Heart right ventricle (tissue), 16 donors: ENCODE data around the gene NPM3. TPM values are rescaled to one million over a fixed set of nuclear protein-coding genes. Genes with fewer than 3 reads are reported as not detected.

Source experiments
- ATAC-seq, 8 donors: fragments of 200-7000 bp; cut with Tn5 transposase; one replicate each; pipeline ENCODE4 v1.9.1; 2020; ENCODE audit warnings: mild to moderate bottlenecking in 8 of 8, moderate library complexity in 8 of 8, moderate number of reproducible peaks in 1 of 8
- DNase-seq, 2 donors: peaks; one replicate each; pipeline ENCODE4 v3.0.0-alpha.2; 2020
- H3K27ac ChIP-seq, 10 donors: fragments of 200-600 bp; sonication (generic) in 2 of 10; one replicate each; pipeline versions ENCODE4 v1.5.0 to v1.8.0; 2020 to 2022; ENCODE audit warnings: mild to moderate bottlenecking in 3 of 10
- H3K27me3 ChIP-seq, 7 donors: fragments of 200-600 bp; one replicate each; pipeline ENCODE4 v1.8.0; 2021 to 2022; ENCODE audit warnings: mild to moderate bottlenecking in 2 of 7
- H3K36me3 ChIP-seq, 9 donors: fragments of 200-600 bp; sonication (generic) in 1 of 9; one replicate each; pipeline versions ENCODE4 v1.5.0 to v1.8.0; 2020 to 2022; ENCODE audit warnings: mild to moderate bottlenecking in 2 of 9
- H3K4me1 ChIP-seq, 9 donors: fragments of 200-600 bp; sonication (generic) in 1 of 9; one replicate each; pipeline versions ENCODE4 v1.5.0 to v1.8.0; 2020 to 2022; ENCODE audit warnings: mild to moderate bottlenecking in 4 of 9
- H3K4me3 ChIP-seq, 10 donors: fragments of 200-600 bp; sonication (generic) in 2 of 10; one replicate each; pipeline versions ENCODE4 v1.5.0 to v1.8.0; 2020 to 2022; ENCODE audit warnings: mild to moderate bottlenecking in 7 of 10, moderate library complexity in 2 of 10
- H3K9me3 ChIP-seq, 11 donors: fragments of 200-600 bp in 10 of 11; sonication (generic) in 2 of 11; one replicate each; pipeline versions ENCODE4 v1.5.0 to v1.8.0; 2013 to 2022; ENCODE audit warnings: mild to moderate bottlenecking in 2 of 11, control low read depth in 1 of 11, moderate library complexity in 1 of 11
- CTCF ChIP-seq, 9 donors: fragments of 200-600 bp; sonication (generic) in 2 of 9; IDR thresholded peaks; one replicate each; pipeline versions ENCODE4 v1.5.0 to v1.8.0; 2021 to 2022; ENCODE audit warnings: antibody characterized with exemption in 9 of 9, mild to moderate bottlenecking in 5 of 9, moderate library complexity in 1 of 9
- WGBS, 2 donors: extraction: QIAGEN DNeasy Blood & Tissue Kit; methylation state at CpG; one replicate each; pipeline ENCODE4 v1.1.7; 2013; ENCODE audit warnings: inconsistent platforms in 1 of 2; 5-methylcytosine and 5-hydroxymethylcytosine counted together
- intact Hi-C, 10 donors: fragments of 100-400 bp; cut with DNase I; formaldehyde crosslinking; loops; one replicate each; pipeline versions ENCODE4 v1.11.1 to v1.14.2; 2022
- polyA plus RNA-seq, 2 donors: library from polyadenylated mRNA; stranded (reverse); fragments of 200-250 nt; gene quantifications; one replicate each; pipeline ENCODE4 v1.2.3, GENCODE V29; 2013
- total RNA-seq, 10 donors: library from RNA; stranded (reverse); fragmentation: NEBNext Ultra II Directional in 3 of 10; extraction: Animal tissue kit (Norgen Biotek cat#: 25700) in 3 of 10; gene quantifications; one replicate each; pipeline versions ENCODE4 v1.2.1 to v1.2.4, GENCODE V29; 2021 to 2023
- donor health status: Arrhythmogenic right ventricular cardiomyopathy.
- donor health status: ischemic (EF 13 %, LVEDD 7.1; RV severe dilation, severe dysfunction).
- donor health status: healthy with polysubstance abuse.
- donor health status: DM: no; HTN: yes; CAD: no.
- donor health status: DM: no; HTN: no; CAD: no.
- donor health status: ischemic (EF 25% LVEDD 6.9; RV normal size, moderate dysfunction).
- donor health status: ischemic (EF 25% LVEDD 5.7; RV mildly dilated, moderate dysfunction).
- donor health status: healthy.
- donor health status: DM: yes; HTN: yes; CAD: no.
- donor health status: Ischemic cardiomyopathy.
- donor health status: ischemic (EF 35%, LVEDD 5.7; RV mildly dilated, moderate dysfunction).
- donor health status: nonischemic (EF 11% LVEDD 7.7; RV severe dilation, severe dysfunction).
- donor health status: DM: yes; HTN: yes; CAD: no.
- donor health status: PGD.
- donor health status: ischemic (EF 29% LVEDD 5.4; RV normal size, mild dysfunction).
- donor health status: nonischemic (EF 23%, LVEDD 6.1; RV moderate dilation, normal function).

The NPM3 gene
- total and polyA plus RNA-seq, 12 donors, result 4.9 to 23.3 (median 7.0) TPM

DNA sequence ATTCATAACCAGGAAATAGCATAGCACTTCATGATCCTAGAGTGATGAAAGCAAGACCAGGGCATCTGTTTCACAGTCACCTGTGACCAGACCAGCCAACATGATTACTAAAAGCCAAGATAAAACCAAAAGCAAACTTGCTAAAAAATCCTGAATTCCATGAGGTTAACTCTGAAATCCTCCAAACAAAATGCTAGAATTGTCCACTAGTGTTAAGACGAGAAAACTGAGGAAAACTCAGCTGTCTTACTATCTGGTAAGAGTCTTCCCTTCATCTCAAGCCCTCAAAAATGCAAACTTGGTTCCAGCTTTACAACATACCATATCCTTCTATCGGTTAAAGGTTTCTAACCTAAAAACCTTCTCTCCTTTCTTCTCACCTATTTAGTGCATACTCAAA, 1.3 kb upstream of the NPM3 start:
- no peak overlapping the region for H3K27ac ChIP-seq
- peaks cover 0 to 8% (median 0%) of the 10 kb centered on the region in 7 donors for H3K27me3 ChIP-seq
- no peak overlapping the region for H3K4me3 ChIP-seq
- ATAC-seq (no peak), DNase-seq (no peak)
- H3K4me1 ChIP-seq, result peaks cover 3 to 54% (median 32%) of the 10 kb centered on the region in 9 donors
- no peaks in the 10 kb centered on the region for H3K9me3 ChIP-seq
- H3K36me3 ChIP-seq, result peaks cover 0 to 60% (median 47%) of the 10 kb centered on the region in 9 donors
- intact Hi-C loops, result loop anchor here in 4 of 10 donors (5.0 kb wide), 4 partner anchors 33 to 572 kb away; partner anchors contain the start of gene OGA (in 1 of the 4)
- WGBS, 2 donors, result 80 to 90% methylated on average over 2 of the region's 2 CpGs
- no peak for TF ChIP-seq CTCF (IDR thresholded peaks at IDR 0.05)

GRCh38 chr10:101783736-101784118, 481 bp upstream of the NPM3 start:
- Histone ChIP-seq H3K27ac (peak overlapping the region in 8 of 10 donors; percentile 34 to 75 (median 41)), H3K36me3 (peaks cover 0 to 52% (median 39%) of the 10 kb centered on the region in 9 donors), H3K9me3 (no peaks in the 10 kb centered on the region), H3K4me3 (peak overlapping the region; percentile 19 to 82 (median 71)), H3K4me1 (peaks cover 9 to 62% (median 40%) of the 10 kb centered on the region in 9 donors), H3K27me3 (peaks cover 0 to 16% (median 2%) of the 10 kb centered on the region in 7 donors)
- DNase-seq (no peak), ATAC-seq (no peak)
- TF ChIP-seq CTCF (IDR thresholded peaks at IDR 0.05), result no peak
- 59 to 65% methylated on average over 10 of the region's 10 CpGs for WGBS, 2 donors
- intact Hi-C loops, result loop anchor here in 5 of 10 donors (2.0 to 5.0 kb wide), 6 partner anchors 34 to 571 kb away; partner anchors contain the start of gene OGA (in 1 of the 5)

DNA sequence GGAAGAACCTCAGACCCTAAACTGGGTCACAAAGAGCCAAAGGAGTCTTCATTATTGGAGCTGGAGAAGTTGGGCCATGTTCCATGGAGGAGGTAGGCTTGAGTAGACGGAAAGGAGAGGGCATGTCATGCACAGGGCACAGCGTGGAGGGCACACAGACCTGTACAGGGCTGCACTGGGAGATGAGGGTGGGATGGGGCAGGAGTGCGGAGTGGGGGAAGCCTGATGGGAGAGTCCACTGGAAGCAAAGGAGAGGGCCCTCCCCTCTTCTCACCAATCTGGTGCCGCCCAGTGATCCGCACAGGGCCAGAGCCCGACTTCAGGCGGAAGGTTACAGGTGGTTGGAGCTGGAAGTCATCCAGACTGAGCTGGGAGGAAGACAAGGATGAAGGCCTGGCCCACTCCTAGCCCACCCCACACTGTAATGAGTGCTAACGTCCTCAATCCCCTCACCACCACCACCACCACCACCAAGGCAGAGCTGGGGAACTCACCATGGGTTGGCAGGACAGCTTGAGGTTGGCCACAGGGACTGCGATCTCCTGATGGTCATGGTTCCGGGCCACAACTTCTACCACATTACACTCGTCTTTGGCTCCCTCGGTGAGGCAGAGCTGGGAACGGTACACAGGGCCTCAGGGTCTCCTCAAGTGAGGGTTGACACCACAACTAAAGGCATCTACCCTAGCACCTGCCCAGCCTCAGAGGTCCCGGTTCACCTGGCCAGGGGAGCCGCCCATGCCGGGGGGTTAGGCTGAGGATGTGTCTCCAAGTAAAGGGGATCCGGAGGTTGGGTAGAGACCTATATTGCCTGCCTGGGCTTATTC, 1.0 kb downstream of the NPM3 start:
- peaks cover 0 to 36% (median 31%) of the 10 kb centered on the region in 9 donors for H3K36me3 ChIP-seq
- 60 to 61% methylated on average over 16 to 17 of the region's 17 CpGs for WGBS, 2 donors
- DNase-seq (no peak), ATAC-seq (peak in 1 of 8 donors; percentile 8)
- H3K27ac ChIP-seq, result peak overlapping the region in 2 of 10 donors; percentile 60 to 75
- peak overlapping the region; percentile 19 to 82 (median 71) for H3K4me3 ChIP-seq
- intact Hi-C loops, result loop anchor here in 8 of 10 donors (2.0 to 5.0 kb wide), 6 partner anchors 35 to 570 kb away; partner anchors contain the start of gene OGA (in 1 of the 8)
- H3K4me1 ChIP-seq, result peaks cover 11 to 66% (median 44%) of the 10 kb centered on the region in 9 donors
- no peak for TF ChIP-seq CTCF (IDR thresholded peaks at IDR 0.05)
- H3K27me3 ChIP-seq, result peaks cover 0 to 32% (median 16%) of the 10 kb centered on the region in 7 donors
- no peaks in the 10 kb centered on the region for H3K9me3 ChIP-seq

DNA sequence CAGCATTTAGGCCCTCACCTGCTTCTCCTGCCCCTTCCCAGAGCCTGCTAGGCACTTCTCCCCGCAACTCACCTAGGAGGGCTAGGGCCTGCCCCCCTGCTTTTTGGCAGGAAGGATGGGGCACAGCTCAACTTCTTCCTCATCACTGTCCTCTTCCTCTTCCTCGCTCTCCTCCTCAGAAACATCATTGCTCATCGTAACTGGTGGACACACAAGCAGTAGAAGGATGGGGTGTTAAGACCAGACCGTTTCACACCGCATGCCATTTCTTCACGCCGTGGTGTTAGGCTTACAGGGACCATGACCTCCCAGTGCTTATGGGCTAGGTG, 1.6 kb downstream of the NPM3 start:
- H3K36me3 ChIP-seq, result peaks cover 0 to 31% (median 25%) of the 10 kb centered on the region in 9 donors
- H3K9me3 ChIP-seq, result no peaks in the 10 kb centered on the region
- no peak overlapping the region for H3K4me3 ChIP-seq
- H3K27me3 ChIP-seq, result peaks cover 0 to 37% (median 20%) of the 10 kb centered on the region in 7 donors
- WGBS, 2 donors, result 75 to 79% methylated on average over 7 of the region's 7 CpGs
- ATAC-seq (no peak), DNase-seq (no peak)
- TF ChIP-seq CTCF (IDR thresholded peaks at IDR 0.05), result no peak
- peaks cover 11 to 66% (median 44%) of the 10 kb centered on the region in 9 donors for H3K4me1 ChIP-seq
- H3K27ac ChIP-seq, result no peak overlapping the region
- intact Hi-C loops, result loop anchor here in 7 of 10 donors (2.0 to 5.0 kb wide), 5 partner anchors 36 to 569 kb away; partner anchors contain the start of gene OGA (in 1 of the 7)
